Retinal pigment epithelial cell (primary cell): ENCODE data around the gene CD72.

Experiments
- DNase-seq: peaks from one replicate; pipeline ENCODE4 v3.0.0-alpha.2; 2010; ENCODE audit warnings: low read depth
- H3K4me3 ChIP-seq: 2 replicates; pipeline ENCODE4 v1.5.1; 2011; ENCODE audit warnings: mild to moderate bottlenecking, low read length, control low read depth, moderate library complexity
- TF ChIP-seq, protein P1 (sequence below): conservative IDR thresholded peaks from 2 replicates; pipeline ENCODE4 v1.5.1; 2011; ENCODE audit warnings: low read depth, low read length, control low read depth, inconsistent platforms

CD72 gene

DNA sequence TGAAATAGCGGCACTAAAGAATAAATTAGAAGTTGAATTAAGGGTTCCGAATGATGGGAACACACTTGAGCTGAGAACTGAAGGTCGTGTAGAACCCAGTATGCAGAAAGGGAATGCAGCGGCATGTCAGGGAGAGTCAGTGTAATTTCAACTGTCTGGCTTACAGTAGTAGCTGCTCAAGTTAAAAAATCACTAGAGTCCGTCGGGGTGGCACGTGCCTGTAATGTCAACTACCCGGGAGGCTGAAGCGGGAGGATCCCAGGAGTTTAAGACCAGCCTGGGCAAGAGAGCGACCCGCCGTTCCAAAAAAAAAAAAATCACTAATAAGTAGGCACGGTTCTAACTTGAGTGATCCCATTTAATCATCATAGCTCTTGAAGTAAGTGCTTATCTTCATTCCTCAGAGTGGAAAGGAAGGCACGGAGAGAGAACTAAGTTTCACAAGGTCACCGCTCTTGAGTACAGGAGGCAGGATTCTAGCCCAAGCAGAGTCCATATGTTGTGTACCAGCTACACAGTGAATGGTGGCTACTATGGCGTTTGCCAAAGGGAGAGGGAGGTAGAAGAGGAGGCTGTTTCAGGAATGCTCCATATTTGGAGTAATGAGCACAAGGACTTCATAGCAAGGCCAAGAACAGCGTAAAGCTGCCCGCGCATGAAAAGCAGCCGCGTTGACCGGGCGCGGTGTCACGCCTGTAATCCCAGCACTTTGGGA is 38.8 kb upstream of the CD72 start:
- DNase-seq, result no peak
- TF ChIP-seq, protein P1, sequence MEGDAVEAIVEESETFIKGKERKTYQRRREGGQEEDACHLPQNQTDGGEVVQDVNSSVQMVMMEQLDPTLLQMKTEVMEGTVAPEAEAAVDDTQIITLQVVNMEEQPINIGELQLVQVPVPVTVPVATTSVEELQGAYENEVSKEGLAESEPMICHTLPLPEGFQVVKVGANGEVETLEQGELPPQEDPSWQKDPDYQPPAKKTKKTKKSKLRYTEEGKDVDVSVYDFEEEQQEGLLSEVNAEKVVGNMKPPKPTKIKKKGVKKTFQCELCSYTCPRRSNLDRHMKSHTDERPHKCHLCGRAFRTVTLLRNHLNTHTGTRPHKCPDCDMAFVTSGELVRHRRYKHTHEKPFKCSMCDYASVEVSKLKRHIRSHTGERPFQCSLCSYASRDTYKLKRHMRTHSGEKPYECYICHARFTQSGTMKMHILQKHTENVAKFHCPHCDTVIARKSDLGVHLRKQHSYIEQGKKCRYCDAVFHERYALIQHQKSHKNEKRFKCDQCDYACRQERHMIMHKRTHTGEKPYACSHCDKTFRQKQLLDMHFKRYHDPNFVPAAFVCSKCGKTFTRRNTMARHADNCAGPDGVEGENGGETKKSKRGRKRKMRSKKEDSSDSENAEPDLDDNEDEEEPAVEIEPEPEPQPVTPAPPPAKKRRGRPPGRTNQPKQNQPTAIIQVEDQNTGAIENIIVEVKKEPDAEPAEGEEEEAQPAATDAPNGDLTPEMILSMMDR, result no peak
- peak overlapping the region; percentile 47 for H3K4me3 ChIP-seq

DNA sequence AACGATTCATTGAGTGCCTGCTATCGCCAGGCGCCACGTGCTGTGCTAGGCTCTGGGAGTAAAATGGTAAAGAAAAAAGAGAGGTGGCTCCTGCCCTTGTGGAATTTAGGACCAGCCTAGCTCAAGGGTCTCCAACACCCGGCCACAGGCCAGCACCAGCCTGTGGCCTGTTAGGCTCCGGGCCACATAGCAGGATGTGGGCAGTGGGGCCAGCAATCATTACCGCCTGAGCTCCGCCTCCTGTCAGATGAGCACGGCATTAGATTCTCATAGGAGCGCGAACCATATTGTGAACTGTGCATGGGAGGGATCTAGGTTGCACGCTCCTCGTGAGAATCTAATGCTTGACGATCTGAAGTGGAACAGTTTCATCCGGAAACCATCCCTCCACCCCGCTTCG is 38.1 kb upstream of the CD72 start:
- no peak overlapping the region for H3K4me3 ChIP-seq
- DNase-seq, result no peak
- TF ChIP-seq, protein P1, result no peak

DNA sequence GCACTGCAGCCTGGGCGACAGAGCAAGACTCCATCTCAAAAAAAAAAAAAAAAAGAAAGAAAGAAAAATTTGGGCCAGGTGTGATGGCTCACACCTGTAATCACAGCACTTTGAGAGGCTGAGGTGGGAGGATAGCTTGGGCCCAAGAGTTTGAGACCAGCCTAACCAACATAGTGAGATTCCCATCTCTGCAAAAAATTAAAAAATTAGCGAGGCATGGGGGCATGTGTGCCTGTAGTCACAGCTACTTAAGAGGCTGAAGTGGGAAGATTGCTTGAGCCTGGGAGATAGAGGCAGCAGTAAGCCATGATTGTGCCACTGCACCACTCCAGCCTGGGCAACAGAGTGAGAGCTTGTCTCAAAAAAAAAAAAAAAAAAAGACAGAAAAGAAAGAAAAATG is 35.4 kb upstream of the CD72 start:
- no peak for DNase-seq
- H3K4me3 ChIP-seq, result no peak overlapping the region
- TF ChIP-seq, protein P1, result no peak

DNA sequence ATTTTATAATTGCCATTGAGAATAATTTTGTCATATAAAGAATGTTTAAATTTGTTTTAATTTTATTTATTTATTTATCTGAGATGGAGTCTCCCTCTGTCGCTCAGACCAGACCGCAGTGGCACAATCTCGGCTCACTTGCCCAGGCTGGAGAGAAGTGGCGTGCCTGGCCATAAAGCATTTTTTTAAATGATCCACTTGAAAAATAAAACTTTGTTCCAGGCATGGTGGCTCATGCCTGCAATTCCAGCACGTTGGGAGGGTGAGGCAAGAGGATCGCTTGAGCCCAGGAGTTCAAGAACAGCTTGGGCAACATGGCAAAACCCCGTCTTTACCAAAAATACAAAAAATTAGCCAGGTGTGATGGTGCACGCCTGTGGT is 34.6 kb upstream of the CD72 start:
- TF ChIP-seq, protein P1, result no peak
- no peak for DNase-seq
- no peak overlapping the region for H3K4me3 ChIP-seq

DNA sequence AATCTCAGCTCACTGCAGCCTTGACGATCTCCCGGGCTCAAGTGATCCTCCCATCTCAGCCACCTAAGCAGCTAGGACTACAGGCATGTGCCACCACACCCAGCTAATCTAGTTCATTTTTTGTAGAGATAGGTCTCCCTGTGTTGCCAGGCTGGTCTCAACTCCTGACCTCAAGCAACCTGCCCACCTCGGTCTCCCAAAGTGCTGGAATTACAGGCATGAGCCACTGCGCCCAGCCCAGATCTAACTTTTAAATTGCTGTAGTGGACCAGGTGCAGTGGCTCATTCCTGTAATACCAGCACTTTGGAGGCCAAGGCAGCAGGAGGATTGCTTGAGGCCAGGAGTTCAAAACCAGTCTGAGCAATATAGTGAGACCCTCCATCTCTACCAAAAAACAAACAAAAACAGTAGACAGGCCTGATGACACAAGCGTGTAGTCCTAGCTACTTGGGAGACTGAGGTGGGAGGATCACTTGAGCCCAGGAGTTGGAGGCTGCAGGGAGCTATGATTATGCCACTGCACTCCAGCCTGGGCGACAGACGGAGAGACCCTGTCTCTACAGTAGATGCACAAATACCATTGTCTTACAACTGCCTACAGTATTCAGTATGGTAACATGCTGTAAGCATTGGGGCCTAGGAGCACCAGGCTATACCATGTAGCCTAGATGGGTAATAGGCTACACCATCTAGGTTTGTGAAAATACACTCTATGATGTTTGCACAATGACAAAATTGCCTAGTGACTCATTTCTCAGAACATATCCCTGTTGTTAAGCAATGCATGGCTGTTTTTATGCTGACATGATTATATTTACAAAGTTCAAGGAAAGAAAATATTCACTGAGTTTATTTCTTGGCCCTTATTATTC is 34.0 kb upstream of the CD72 start:
- DNase-seq, result no peak
- H3K4me3 ChIP-seq, result no peak overlapping the region
- TF ChIP-seq, protein P1, result no peak

DNA sequence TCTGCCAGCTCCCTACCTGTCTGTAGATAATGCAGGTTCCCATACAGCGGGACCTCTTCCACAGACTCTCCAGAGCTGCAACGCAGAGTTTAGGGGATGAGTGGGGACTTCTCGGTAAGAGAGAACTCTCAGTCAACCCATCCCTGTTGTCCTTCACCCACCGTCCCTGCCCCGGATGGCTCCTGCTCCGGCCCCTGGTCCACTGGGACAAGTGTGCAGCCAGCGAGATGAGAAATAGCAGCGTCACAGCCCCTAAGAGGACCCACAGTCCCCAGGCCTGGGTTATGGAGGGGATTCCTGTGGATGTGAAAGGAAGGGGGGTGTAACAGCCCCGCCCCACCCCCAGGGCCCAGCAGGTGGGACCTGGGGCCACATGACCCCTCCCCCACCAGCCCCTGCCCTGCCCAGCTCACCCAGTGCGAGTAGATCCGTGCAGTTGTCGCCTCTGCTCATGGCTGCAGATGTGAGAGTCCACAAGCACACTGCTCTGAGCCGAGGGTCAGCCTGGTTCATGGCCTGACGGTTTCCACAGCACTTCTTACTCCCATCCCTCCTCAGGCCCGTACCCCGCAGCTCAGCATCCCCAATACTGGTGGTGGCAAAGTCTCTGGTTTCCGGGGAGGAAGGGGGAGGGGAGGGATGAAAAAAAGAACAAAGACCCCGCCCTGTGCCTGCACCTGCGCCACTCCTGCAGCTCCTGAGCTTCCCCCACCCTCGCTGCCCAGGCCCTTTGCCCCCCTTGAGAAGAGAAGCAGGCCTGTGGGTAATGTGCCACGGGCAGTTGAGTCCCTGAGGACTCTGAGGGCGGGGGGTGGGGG is 32.3 kb upstream of the CD72 start, which contains the start of gene SIT1:
TSS of gene SIT1 (minus strand) at position 591 of the 818 bp plus-strand sequence. CDS start at position 513, 78 bp downstream.
- no peak for DNase-seq
- TF ChIP-seq, protein P1, result no peak
- H3K4me3 ChIP-seq, result no peak within 1 kb of the TSS
